ENCODE data around the gene NUP85.
"Not testable (repeated sequence)": the region's sequence is repeated elsewhere in the genome, so short reads cannot be mapped to it uniquely, and the experiment has no call there.

Gene NUP85

DNA sequence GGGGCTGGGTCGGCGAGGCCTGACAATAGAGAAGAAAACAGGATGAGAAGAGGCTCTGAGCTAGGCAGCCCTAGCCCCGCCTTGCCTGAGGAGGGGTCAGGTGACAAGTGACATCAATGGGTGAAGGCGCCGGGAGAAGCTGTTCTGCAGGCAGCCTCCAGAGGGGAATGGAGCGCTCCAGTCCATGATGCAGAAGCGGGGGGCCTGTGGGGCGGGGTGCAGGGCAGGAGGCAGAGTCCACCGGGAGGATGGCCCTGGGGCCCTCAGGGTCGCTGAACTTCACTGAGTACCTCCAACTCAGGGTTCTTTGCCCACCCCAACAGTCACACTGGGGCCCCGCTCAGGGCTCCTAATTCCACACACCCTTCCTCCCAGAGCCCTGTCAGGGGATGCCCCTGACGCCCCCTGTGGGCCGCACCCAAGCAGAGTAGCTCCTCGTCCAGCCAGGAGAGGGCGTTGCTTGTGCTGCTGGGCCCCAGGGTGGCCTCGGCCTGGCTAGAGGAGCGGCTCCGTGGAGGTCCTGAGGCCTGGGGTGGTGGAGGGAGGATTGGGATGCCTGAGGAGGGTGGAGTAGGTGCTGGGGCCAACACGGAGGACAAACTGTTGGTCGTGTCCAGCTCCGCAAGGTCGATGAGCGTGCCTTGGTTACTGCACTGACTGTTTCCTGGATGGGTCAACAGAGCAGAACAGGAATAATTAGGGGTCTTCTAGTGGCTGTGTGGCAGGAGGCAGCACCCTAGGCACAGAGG, 35.1 kb downstream of the NUP85 start:
- no peak for FAIRE-seq
- DNase-seq (ENCODE audit: extremely low spot score, insufficient read length, low read depth), result no peak

DNA sequence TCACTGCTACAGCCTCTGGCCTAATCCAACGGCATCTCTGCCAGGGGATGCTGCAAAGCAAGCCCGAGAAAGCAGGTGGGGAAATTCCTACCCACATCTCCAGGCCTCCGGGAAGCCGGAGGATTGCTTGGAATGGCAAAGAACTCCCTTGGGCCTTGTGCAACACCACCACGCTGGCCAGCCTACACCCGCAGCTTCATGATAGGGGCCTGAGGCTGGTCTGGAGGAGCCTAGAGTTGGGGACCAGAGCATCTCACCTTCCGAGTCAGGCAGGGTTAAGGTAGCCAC, 35.6 kb downstream of the NUP85 start:
- FAIRE-seq, result no peak
- DNase-seq (ENCODE audit: extremely low spot score, insufficient read length, low read depth), result no peak

DNA sequence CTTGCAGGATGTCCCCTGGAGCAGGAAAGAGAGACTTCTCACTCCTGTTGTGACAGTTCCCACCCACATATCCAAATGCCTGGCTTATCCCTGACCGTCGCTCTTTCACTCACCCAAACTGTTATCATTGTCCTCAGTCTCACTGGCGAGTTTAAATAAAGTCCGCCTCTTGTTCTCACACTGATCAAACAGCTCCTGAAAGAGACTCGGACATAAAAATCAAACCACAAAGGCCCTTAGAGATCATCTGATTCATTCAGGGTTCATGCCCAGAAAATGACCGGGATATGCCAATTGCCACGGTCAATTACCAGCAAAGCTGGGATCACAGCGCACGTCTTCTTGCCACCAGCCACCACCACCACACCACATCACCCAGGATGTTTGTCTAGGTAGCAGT, 36.0 kb downstream of the NUP85 start:
- FAIRE-seq, result no peak
- no peak for DNase-seq (ENCODE audit: extremely low spot score, insufficient read length, low read depth)

DNA sequence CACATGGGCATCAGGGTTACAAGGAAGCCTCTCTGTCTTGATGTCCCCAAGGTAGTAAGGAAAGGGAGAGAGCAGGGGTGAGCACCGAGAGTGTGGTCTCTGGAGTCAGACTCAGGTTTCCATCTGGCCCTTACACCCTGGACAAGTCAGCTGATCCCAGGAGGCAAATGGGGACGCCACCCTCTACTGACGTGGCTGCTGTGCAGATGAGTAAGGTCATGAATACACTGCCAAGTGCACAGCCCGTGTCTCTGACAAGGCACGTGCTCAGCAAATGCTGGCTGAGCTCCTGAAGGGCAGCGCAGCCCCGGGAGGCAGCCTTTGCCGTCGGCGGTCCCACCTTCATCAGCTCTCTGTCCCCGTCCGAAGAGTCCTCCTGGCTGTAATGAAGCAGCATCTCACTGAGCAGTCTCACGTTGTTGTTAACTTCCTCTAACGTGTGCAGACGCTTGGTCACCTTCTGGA, 36.5 kb downstream of the NUP85 start:
- no peak for DNase-seq (ENCODE audit: extremely low spot score, insufficient read length, low read depth)
- FAIRE-seq, result no peak

GRCh38 chr17:75242461-75243042, 37.1 kb downstream of the NUP85 start:
- DNase-seq (ENCODE audit: extremely low spot score, insufficient read length, low read depth) (no peak), FAIRE-seq (peak; percentile 90)

DNA sequence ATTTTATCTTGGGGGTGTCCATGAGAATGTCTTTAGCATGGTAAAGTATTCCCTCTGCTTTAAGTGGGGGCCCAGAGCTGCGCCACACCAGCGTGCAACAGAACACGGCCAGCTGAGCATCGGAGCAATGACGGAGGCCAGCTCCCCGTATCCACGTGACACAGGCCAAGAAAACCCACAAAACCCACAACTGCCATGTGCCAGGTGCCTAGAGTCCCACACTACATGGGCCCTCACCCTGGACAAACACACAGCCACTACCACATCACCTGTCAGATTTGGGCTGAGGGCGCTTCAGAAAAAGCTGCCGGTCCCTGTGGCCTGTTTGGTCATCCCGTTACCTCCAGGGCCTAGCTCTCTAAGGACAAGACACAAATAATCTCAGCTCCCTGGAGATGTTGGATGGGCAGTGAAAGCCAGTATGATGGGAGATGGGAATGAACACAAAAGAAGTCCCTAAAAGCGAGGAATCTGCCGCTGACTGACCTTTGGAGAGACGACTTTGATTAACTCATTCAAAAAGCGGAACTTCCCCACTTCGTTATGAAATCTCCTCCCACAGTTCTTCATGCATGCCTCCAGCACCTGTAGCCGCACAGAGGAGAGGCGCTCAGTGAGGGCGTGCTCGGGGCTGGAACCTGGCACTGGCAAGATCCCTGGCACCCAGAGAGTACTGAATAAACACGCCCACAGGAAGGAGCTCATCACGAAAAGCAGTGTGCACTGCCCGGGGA, 38.8 kb downstream of the NUP85 start:
- FAIRE-seq (peak; percentile 92), DNase-seq (ENCODE audit: extremely low spot score, insufficient read length, low read depth) (no peak)

DNA sequence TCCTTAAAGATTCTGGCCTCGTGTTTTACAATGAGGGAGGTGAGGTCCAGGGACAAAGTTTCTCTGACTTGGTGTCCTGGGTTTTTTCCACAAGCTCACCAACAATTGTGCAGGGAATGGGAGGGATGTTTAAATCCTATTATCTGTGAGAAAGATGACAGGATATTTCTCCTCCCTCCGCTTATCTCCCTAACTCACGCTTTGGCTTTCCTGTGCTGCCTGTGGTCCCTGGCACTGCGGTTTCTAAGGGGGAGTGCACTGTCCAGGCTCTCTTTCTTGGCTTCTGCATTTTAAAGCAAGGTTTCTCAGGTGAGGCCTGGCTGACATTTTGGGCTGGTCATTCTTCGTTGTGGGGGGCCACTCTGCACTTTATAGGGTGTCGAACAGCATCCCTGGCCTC, 39.5 kb downstream of the NUP85 start:
- DNase-seq (ENCODE audit: extremely low spot score, insufficient read length, low read depth) (no peak), FAIRE-seq (peak; percentile 24)

DNA sequence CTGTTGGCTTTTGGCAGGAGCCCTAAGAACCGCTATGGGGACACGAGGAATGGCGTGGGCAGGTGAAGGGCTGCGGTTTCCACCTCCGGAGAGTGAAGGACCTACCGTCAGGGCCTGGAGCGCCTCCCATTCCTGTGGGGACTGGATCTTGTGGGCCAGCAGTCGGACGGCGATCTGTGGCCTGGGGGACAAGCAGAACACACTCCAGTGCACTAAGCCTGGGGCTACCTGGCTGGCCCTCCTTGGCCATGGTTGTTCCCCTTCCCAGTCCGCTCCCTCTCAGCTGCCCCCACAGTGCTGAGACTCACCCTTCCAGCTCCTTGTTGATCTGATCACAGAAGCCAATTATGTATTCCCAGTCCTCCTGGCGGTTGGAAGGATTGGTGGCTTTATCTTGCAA, 40.9 kb downstream of the NUP85 start:
- no peak for DNase-seq (ENCODE audit: extremely low spot score, insufficient read length, low read depth)
- no peak for FAIRE-seq

- DNase-seq (ENCODE audit: extremely low spot score, insufficient read length, low read depth) (no peak), FAIRE-seq (peak; percentile 35)
Observed at GRCh38 chr17:75249564-75249963, 44.1 kb downstream of the NUP85 start.

- DNase-seq (ENCODE audit: extremely low spot score, insufficient read length, low read depth) (no peak), FAIRE-seq (peak; percentile 92)
Observed at GRCh38 chr17:75250009-75250471, 44.6 kb downstream of the NUP85 start.

DNA sequence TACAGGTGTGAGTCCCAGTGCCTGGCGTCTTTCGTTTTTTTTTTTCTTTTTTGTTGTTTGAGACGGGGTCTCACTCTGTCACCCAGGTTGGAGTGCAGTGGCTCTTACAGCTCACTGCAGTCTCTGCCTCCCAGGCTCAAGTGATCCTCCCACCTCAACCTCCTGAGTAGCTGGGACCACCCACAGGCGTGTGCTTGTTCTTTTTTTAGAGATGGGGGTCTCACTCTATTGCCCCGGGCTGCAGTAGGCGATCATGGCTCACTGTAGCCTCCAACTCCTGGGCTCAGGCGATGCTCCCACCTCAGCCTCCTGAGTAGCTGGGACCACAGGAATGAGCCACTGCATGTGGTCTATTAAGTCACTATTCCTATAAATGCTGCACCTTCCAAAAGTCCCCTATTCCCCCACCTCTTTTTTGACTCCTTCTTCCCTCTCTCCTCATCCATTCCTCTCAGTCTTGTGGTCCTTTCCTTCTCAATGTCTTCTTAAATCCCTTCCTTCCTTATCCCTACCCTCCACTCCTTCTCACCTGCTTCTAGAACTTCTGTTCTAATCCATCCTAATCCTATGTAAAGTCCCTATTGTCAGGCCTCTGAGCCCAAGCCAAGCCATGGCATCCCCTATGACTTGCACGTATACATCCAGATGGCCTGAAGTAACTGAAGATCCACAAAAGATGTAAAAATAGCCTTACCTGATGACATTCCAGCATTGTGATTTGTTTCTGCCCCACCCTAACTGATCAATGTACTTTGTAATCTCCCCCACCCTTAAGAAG, 46.7 kb downstream of the NUP85 start:
- DNase-seq (ENCODE audit: extremely low spot score, insufficient read length, low read depth), result no peak
- FAIRE-seq, result no peak

DNA sequence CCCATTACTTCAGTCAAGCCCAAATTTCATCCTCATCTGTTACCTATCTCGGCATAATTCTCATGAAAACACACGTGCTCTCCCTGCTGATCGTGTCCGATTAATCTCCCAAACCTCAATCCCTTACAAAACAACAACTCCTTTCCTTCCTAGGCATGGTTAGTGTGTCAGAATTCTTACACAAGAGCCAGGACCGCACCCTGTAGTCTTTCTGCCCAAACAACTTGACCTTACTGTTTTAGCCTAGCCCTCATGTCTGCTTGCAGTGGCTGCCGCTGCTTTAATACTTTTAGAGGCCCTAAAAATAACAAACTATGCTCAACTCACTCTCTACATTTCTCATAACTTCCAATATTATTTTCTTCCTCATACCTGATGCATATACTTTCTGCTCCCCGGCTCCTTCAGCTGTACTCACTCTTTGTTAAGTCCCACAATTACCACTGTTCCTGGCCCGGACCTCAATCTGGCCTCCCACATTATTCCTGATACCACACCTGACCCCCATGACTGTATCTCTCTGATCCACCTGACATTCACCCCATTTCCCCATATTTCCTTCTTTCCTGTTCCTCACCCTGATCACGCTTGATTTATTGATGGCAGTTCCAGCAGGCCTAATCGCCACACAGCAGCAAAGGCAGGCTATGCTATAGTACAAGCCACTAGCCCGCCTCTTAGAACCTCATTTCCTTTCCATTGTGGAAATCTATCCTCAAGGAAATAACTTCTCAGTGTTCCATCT, 50.6 kb downstream of the NUP85 start:
- DNase-seq (ENCODE audit: extremely low spot score, insufficient read length, low read depth); FAIRE-seq: not testable (repeated sequence)

DNA sequence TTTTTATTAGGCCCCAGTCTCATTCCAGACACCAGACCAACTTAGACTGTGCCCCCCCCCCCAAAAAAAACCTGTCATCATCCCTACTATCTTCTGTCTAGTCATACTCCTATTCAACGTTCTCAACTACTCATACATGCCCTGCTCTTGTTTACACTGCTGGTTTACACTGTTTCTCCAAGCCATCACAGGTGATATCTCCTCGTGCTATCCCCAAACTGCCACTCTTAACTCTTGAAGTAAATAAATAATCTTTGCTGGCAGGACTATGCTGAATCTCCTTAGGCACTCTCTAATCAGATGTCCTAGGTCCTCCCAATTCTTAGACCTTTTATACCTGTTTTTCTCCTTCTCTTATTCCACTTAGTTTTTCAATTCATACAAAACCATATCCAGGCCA, 51.7 kb downstream of the NUP85 start:
- FAIRE-seq; DNase-seq (ENCODE audit: extremely low spot score, insufficient read length, low read depth): not testable (repeated sequence)

GRCh38 chr17:75260641-75261335, 55.3 kb downstream of the NUP85 start:
- no peak for DNase-seq (ENCODE audit: extremely low spot score, insufficient read length, low read depth)
- FAIRE-seq, result no peak

DNA sequence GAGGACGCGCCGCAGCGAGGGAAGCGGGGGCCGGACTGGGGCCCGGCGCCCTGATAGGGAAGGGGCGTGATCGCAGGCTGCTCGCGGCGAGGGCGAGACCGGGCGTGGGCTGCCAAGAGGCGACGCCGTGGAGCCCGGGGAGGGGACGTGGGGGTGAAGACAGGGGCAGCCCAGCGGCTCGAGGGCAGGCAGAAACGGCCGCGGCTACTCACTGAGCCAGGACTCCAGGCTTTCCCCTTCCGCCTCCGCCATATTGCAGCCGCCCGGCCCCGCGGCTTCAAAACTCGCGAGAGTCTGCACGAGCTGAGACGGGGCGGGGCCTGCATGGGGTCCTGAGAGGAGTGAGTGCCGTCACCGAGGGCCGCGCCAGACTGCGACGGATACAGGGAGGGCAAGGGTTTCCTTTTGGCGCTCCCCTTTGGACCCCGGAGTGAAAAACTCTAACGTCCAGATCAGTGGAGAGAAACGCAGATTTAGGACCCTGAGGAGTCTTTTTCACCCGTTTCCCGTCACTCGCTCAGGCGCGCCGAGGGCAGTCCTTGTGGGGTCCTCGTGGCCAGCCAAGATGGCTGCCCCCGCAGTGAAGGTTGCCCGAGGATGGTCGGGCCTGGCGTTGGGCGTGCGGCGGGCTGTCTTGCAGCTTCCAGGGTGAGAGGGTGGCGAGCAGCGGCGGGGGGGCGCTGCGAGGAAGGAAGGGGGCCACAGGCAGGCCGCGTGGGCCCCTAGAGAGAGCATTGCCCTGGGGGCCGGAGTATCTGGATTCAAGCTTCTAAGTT, 56.0 kb downstream of the NUP85 start, which contains the start of the genes GGA3 and MRPS7:
Gene GGA3, minus strand, starts transcription at position 271 of the 776 bp plus-strand sequence. Its CDS starts 19 bp downstream, at position 252.
Gene MRPS7, plus strand, starts transcription at position 544 of the 776 bp plus-strand sequence. Its CDS starts 22 bp downstream, at position 566.
- peak; percentile 89 for FAIRE-seq
- peak; percentile 91 for DNase-seq (ENCODE audit: extremely low spot score, insufficient read length, low read depth)

- no peak for DNase-seq (ENCODE audit: extremely low spot score, insufficient read length, low read depth)
- FAIRE-seq, result no peak
Observed at GRCh38 chr17:75262112-75262606, 56.7 kb downstream of the NUP85 start.

DNA sequence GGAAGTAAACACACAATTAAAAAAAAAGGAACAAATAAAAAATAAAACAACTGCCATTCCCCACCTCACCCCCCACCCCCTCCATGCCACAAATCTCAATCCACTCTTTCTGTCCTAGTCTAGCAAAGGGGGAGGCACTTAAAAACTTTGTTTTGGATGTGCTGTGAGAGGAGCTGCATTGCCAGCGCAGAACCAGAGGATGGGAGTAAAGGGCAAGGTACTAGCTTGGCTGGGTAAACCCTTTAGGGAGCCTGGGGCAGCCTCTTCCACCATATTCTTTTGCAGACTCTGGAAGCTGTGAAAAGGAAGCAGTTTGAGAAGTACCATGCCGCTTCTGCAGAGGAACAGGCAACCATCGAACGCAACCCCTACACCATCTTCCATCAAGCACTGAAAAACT, 57.6 kb downstream of the NUP85 start:
- FAIRE-seq (no peak), DNase-seq (ENCODE audit: extremely low spot score, insufficient read length, low read depth) (no peak)
